ENCODE results near the gene NAXD.

GRCh38 chr13:110636053-110636475, 20.7 kb downstream of the NAXD start:
- TF ChIP-seq CTCF (IDR thresholded peaks at IDR 0.05) (no peak), EZH2phosphoT487 (IDR thresholded peaks at IDR 0.05) (no peak), EZH2 (IDR thresholded peaks at IDR 0.05) (no peak)
